Left renal cortex interstitium (tissue), 4 donors: ENCODE data around the gene LCNL1. TPM values are rescaled to one million over a fixed set of nuclear protein-coding genes. Genes with fewer than 3 reads are reported as not detected.
A peak's percentile ranks its signal among the peaks of the same experiment; 100 is the strongest.

Source experiments
- DNase-seq, 4 donors: peaks; one replicate each; pipeline ENCODE4 v3.0.0-alpha.2; 2013; ENCODE audit warnings: low read depth in 4 of 4, low spot score in 2 of 4, missing footprints in 1 of 4
- polyA plus RNA-seq, 4 donors: library from polyadenylated mRNA; unstranded; fragments of 120-200 nt; gene quantifications; one replicate each; pipeline ENCODE4 v1.2.1, GENCODE V29; 2013; ENCODE audit not compliant: insufficient read length in 4 of 4

The LCNL1 gene
- polyA plus RNA-seq, 4 donors = 0.08 to 0.41 (median 0.17) TPM; not detected in 1

- no peak for DNase-seq
Measured at GRCh38 chr9:137034039-137034708, 51.4 kb downstream of the LCNL1 start.

- peak in 2 of 4 donors; percentile 66 to 76 for DNase-seq
Measured at GRCh38 chr9:137034709-137035506, 52.1 kb downstream of the LCNL1 start.

Other genes starting within 250 kb of the LCNL1 start
- 1 to 10 TPM in 3 of 4 donors, under 1 TPM in 1; 0.47 to 2.0 (median 1.4) TPM for gene LCN10, start 240.1 kb upstream of the LCNL1 start, polyA plus RNA-seq
- gene LCN6, start 234.5 kb upstream of the LCNL1 start, polyA plus RNA-seq = not detected
- under 1 TPM in 3 of 4 donors, not detected in 1; 0.25 to 0.55 (median 0.49) TPM for gene LCN8, start 224.8 kb upstream of the LCNL1 start, polyA plus RNA-seq
- gene LCN15, start 218.5 kb upstream of the LCNL1 start, polyA plus RNA-seq = under 1 TPM; 0.07 to 0.17 (median 0.12) TPM
- 100 to 1,000 TPM in 1 of 4 donors, 10 to 100 TPM in 3; 68.8 to 101 (median 78.3) TPM for gene TMEM141, start 191.6 kb upstream of the LCNL1 start, polyA plus RNA-seq
- gene CCDC183, start 186.7 kb upstream of the LCNL1 start, polyA plus RNA-seq = 1 to 10 TPM; 3.7 to 7.7 (median 5.4) TPM
- gene RABL6, start 175.0 kb upstream of the LCNL1 start, polyA plus RNA-seq = 10 to 100 TPM; 55.1 to 83.6 (median 75.9) TPM
- gene AJM1, start 140.5 kb upstream of the LCNL1 start, polyA plus RNA-seq = 1 to 10 TPM in 3 of 4 donors, under 1 TPM in 1; 0.68 to 1.8 (median 1.3) TPM
- gene PHPT1, start 133.6 kb upstream of the LCNL1 start, polyA plus RNA-seq = 100 to 1,000 TPM in 3 of 4 donors, 10 to 100 TPM in 1; 60.1 to 135 (median 115) TPM
- gene MAMDC4, start 130.6 kb upstream of the LCNL1 start, polyA plus RNA-seq = 10 to 100 TPM in 2 of 4 donors, 1 to 10 TPM in 2; 3.5 to 13.4 (median 8.9) TPM
- gene EDF1, start 116.7 kb upstream of the LCNL1 start, polyA plus RNA-seq = 100 to 1,000 TPM; 342 to 455 (median 391) TPM
- 10 to 100 TPM; 11.2 to 17.9 (median 14.8) TPM for gene TRAF2, start 96.5 kb upstream of the LCNL1 start, polyA plus RNA-seq
- 10 to 100 TPM; 37.8 to 69.9 (median 60.6) TPM for gene FBXW5, start 38.3 kb upstream of the LCNL1 start, polyA plus RNA-seq
- 1 to 10 TPM in 2 of 4 donors, under 1 TPM in 2; 0.51 to 1.2 (median 1.0) TPM for gene C8G, start 37.8 kb upstream of the LCNL1 start, polyA plus RNA-seq
- 10 to 100 TPM; 15.7 to 53.5 (median 30.7) TPM for gene LCN12, start 30.7 kb upstream of the LCNL1 start, polyA plus RNA-seq
- 10 to 100 TPM; 34.0 to 80.6 (median 34.4) TPM for gene PTGDS, start 5.5 kb upstream of the LCNL1 start, polyA plus RNA-seq
- gene PAXX, start 9.4 kb downstream of the LCNL1 start, polyA plus RNA-seq = 10 to 100 TPM; 22.4 to 53.2 (median 41.4) TPM
- 1 to 10 TPM in 1 of 4 donors, under 1 TPM in 3; 0.49 to 1.2 (median 0.74) TPM for gene CLIC3, start 13.6 kb downstream of the LCNL1 start, polyA plus RNA-seq
- 10 to 100 TPM; 36.4 to 60.9 (median 55.4) TPM for gene ABCA2, start 45.2 kb downstream of the LCNL1 start, polyA plus RNA-seq
- under 1 TPM in 2 of 4 donors, not detected in 2; 0.08 to 0.12 TPM for gene FUT7, start 49.1 kb downstream of the LCNL1 start, polyA plus RNA-seq
- 10 to 100 TPM; 19.8 to 46.8 (median 34.4) TPM for gene NPDC1, start 63.2 kb downstream of the LCNL1 start, polyA plus RNA-seq
- 1 to 10 TPM; 2.8 to 6.0 (median 5.1) TPM for gene ENTPD2, start 71.1 kb downstream of the LCNL1 start, polyA plus RNA-seq
- gene SAPCD2, start 87.6 kb downstream of the LCNL1 start, polyA plus RNA-seq = 10 to 100 TPM in 1 of 4 donors, 1 to 10 TPM in 3; 5.5 to 10.0 (median 8.6) TPM
- gene UAP1L1, start 94.5 kb downstream of the LCNL1 start, polyA plus RNA-seq = 1 to 10 TPM; 4.2 to 7.4 (median 5.9) TPM
- gene MAN1B1, start 104.0 kb downstream of the LCNL1 start, polyA plus RNA-seq = 10 to 100 TPM; 46.5 to 70.7 (median 63.1) TPM
- 10 to 100 TPM; 14.5 to 31.9 (median 25.1) TPM for gene DPP7, start 131.7 kb downstream of the LCNL1 start, polyA plus RNA-seq
- gene GRIN1, start 156.2 kb downstream of the LCNL1 start, polyA plus RNA-seq = under 1 TPM in 3 of 4 donors, not detected in 1; 0.06 to 0.60 (median 0.20) TPM
- under 1 TPM in 3 of 4 donors, not detected in 1; 0.12 to 0.29 (median 0.17) TPM for gene LRRC26, start 187.1 kb downstream of the LCNL1 start, polyA plus RNA-seq
- under 1 TPM in 1 of 4 donors, not detected in 3; 0.16 TPM for gene TMEM210, start 189.1 kb downstream of the LCNL1 start, polyA plus RNA-seq
- gene ANAPC2, start 205.6 kb downstream of the LCNL1 start, polyA plus RNA-seq = 10 to 100 TPM; 31.3 to 56.1 (median 44.4) TPM
- 10 to 100 TPM; 44.5 to 78.1 (median 56.9) TPM for gene SSNA1, start 205.7 kb downstream of the LCNL1 start, polyA plus RNA-seq
- 10 to 100 TPM; 12.8 to 15.4 (median 14.7) TPM for gene TPRN, start 217.7 kb downstream of the LCNL1 start, polyA plus RNA-seq
- gene TMEM203, start 222.7 kb downstream of the LCNL1 start, polyA plus RNA-seq = 10 to 100 TPM; 37.2 to 53.2 (median 43.5) TPM
- 10 to 100 TPM in 3 of 4 donors, 1 to 10 TPM in 1; 7.0 to 20.2 (median 14.5) TPM for gene NDOR1, start 222.7 kb downstream of the LCNL1 start, polyA plus RNA-seq
- 10 to 100 TPM in 3 of 4 donors, 1 to 10 TPM in 1; 5.4 to 15.1 (median 13.1) TPM for gene RNF208, start 239.2 kb downstream of the LCNL1 start, polyA plus RNA-seq
- gene CYSRT1, start 242.2 kb downstream of the LCNL1 start, polyA plus RNA-seq = 10 to 100 TPM in 2 of 4 donors, 1 to 10 TPM in 2; 5.1 to 20.9 (median 12.5) TPM
- gene RNF224, start 244.5 kb downstream of the LCNL1 start, polyA plus RNA-seq = 10 to 100 TPM in 2 of 4 donors, 1 to 10 TPM in 2; 3.6 to 20.1 (median 12.5) TPM
- gene SLC34A3, start 247.9 kb downstream of the LCNL1 start, polyA plus RNA-seq = 10 to 100 TPM in 2 of 4 donors, 1 to 10 TPM in 2; 4.4 to 15.4 (median 8.9) TPM